Esophagus squamous epithelium (tissue), 4 donors: ENCODE results near the gene SLC27A2.

Experiments
- POLR2A ChIP-seq, 4 donors: fragments of 450-650 bp; IDR thresholded peaks; one replicate each; pipeline ENCODE4 v1.6.1; 2017; ENCODE audit warnings: antibody characterized with exemption in 4 of 4, mild to moderate bottlenecking in 4 of 4, moderate library complexity in 3 of 4
- TF ChIP-seq, protein P1 (sequence below), 6 experiments: fragments of 450-650 bp in 4 of 6; fragments of 200-600 bp in 2 of 6; sonication (generic) in 2 of 6; IDR thresholded peaks; one replicate each; pipeline ENCODE4 v1.5.1; 2016 to 2019; ENCODE audit warnings: antibody characterized with exemption in 6 of 6, mild to moderate bottlenecking in 4 of 6, moderate library complexity in 4 of 6

DNA sequence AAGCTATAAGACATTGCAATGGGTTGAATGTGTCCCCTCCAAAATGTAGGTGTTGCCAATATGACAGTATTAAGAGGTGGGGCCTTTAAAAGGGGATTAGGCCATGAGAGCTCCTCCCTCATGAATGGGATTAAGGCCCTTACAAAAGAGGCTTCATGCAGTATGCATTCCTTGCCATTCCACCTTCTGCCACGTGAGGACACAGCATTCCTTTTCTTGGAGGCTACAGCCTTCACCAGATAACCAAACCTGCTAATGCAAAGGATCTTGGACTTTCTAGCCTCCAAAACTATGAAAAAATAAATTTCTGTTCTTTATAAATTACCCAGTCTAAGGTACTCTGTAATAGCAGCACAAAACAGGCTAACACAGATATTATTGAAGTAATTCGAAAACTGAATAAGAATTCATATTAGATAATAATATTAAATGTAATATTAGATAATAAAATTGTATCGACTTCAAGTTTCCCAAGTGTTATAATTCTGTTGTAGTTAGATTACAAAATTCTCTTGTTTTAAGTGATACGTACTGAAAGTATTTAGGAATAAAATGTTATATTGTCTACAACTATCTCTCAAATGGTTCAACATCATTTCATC lies 33.5 kb upstream of the SLC27A2 start:
- no peak for TF ChIP-seq POLR2A (IDR thresholded peaks at IDR 0.05)
- TF ChIP-seq, protein P1, sequence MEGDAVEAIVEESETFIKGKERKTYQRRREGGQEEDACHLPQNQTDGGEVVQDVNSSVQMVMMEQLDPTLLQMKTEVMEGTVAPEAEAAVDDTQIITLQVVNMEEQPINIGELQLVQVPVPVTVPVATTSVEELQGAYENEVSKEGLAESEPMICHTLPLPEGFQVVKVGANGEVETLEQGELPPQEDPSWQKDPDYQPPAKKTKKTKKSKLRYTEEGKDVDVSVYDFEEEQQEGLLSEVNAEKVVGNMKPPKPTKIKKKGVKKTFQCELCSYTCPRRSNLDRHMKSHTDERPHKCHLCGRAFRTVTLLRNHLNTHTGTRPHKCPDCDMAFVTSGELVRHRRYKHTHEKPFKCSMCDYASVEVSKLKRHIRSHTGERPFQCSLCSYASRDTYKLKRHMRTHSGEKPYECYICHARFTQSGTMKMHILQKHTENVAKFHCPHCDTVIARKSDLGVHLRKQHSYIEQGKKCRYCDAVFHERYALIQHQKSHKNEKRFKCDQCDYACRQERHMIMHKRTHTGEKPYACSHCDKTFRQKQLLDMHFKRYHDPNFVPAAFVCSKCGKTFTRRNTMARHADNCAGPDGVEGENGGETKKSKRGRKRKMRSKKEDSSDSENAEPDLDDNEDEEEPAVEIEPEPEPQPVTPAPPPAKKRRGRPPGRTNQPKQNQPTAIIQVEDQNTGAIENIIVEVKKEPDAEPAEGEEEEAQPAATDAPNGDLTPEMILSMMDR (IDR thresholded peaks at IDR 0.05), result peak in 5 of 6 experiments; percentile 37 to 70 (median 51)
